Measurements from ENCODE around the gene SND1.

DNA sequence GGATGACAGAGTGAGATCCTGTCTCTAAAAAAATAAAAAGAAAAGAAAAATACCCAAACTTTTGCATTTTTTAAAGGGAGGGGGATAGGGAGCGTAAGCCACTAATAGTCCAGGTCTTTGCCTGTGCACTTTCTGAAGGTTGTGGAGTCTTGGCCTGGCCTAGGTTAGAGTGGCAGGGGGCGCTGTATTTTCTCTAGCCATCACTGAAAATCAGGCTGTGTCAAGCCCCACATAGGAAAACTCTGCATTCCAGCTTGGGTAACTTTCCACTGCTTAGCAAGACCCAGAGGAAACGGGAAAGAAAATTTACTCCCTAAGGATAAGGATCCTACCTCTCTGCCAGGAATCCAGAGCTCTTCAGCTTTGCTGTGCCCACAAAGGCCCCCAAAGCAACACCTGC is 23.5 kb upstream of the SND1 start:
- TF ChIP-seq EZH2 (IDR thresholded peaks at IDR 0.05; ENCODE audit: low read length, missing control alignments): no peak
- TF ChIP-seq, protein P1, sequence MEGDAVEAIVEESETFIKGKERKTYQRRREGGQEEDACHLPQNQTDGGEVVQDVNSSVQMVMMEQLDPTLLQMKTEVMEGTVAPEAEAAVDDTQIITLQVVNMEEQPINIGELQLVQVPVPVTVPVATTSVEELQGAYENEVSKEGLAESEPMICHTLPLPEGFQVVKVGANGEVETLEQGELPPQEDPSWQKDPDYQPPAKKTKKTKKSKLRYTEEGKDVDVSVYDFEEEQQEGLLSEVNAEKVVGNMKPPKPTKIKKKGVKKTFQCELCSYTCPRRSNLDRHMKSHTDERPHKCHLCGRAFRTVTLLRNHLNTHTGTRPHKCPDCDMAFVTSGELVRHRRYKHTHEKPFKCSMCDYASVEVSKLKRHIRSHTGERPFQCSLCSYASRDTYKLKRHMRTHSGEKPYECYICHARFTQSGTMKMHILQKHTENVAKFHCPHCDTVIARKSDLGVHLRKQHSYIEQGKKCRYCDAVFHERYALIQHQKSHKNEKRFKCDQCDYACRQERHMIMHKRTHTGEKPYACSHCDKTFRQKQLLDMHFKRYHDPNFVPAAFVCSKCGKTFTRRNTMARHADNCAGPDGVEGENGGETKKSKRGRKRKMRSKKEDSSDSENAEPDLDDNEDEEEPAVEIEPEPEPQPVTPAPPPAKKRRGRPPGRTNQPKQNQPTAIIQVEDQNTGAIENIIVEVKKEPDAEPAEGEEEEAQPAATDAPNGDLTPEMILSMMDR (conservative IDR thresholded peaks at IDR 0.05 in 1 of 2, IDR thresholded peaks at IDR 0.05 in 1 of 2; ENCODE audit: low read depth in 1 of 2, low read length in 2 of 2): no peak
